Stomach smooth muscle (tissue), 2 donors: Measurements from ENCODE around the gene CADM2.

Experiments
- H3K27ac ChIP-seq: one replicate; pipeline ENCODE4 v1.7.0; 2013; ENCODE audit warnings: mild to moderate bottlenecking, low read length, inconsistent platforms
- H3K27me3 ChIP-seq, 2 donors: one replicate each; pipeline ENCODE4 v1.7.0; 2013; ENCODE audit warnings: low read length in 2 of 2; ENCODE audit not compliant: insufficient read depth in 2 of 2, control insufficient read depth in 1 of 2
- H3K36me3 ChIP-seq, 2 donors: one replicate each; pipeline ENCODE4 v1.7.0; 2013; ENCODE audit warnings: low read length in 2 of 2; ENCODE audit not compliant: control insufficient read depth in 2 of 2, insufficient read depth in 2 of 2
- H3K4me1 ChIP-seq: one replicate; pipeline ENCODE4 v1.7.0; 2013; ENCODE audit warnings: low read length; ENCODE audit not compliant: control insufficient read depth, insufficient read depth
- H3K4me3 ChIP-seq, 2 donors: one replicate each; pipeline ENCODE4 v1.7.0; 2013; ENCODE audit warnings: low read length in 2 of 2
- H3K9ac ChIP-seq, 2 donors: one replicate each; pipeline ENCODE4 v1.7.0; 2013; ENCODE audit warnings: low read length in 2 of 2, mild to moderate bottlenecking in 1 of 2
- H3K9me3 ChIP-seq, 2 donors: one replicate each; pipeline ENCODE4 v1.7.0; 2013; ENCODE audit warnings: low read length in 2 of 2; ENCODE audit not compliant: control insufficient read depth in 2 of 2
- donor health status: healthy.
- donor health status: Pancreatic carcinoma.

CADM2 gene

DNA sequence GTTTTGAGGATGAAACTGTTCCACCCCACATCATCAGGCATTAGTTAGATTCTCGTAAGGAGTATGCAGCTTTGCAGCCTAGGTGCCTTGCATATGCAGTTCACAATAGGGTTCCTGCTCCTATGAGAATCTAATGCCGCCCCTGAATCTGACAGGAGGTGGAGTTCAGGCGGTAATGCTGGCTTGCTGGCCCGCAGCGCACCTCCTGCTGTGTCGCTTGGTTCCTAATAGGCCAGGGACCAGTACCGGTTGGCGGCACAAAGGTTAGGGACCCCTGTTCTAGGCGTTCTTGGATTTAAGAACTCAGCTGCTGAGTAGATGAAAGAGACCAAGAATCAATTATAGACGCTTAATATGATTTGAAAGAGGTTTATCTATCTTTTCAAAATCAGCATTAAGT lies 595.4 kb downstream of the CADM2 start:
- H3K9ac ChIP-seq, result no peak overlapping the region
- no peak overlapping the region for H3K4me3 ChIP-seq
- H3K27me3 ChIP-seq, result no peaks in the 10 kb centered on the region
- H3K9me3 ChIP-seq, result no peaks in the 10 kb centered on the region
- H3K4me1 ChIP-seq, result no peaks in the 10 kb centered on the region
- no peaks in the 10 kb centered on the region for H3K36me3 ChIP-seq
- no peak overlapping the region for H3K27ac ChIP-seq

DNA sequence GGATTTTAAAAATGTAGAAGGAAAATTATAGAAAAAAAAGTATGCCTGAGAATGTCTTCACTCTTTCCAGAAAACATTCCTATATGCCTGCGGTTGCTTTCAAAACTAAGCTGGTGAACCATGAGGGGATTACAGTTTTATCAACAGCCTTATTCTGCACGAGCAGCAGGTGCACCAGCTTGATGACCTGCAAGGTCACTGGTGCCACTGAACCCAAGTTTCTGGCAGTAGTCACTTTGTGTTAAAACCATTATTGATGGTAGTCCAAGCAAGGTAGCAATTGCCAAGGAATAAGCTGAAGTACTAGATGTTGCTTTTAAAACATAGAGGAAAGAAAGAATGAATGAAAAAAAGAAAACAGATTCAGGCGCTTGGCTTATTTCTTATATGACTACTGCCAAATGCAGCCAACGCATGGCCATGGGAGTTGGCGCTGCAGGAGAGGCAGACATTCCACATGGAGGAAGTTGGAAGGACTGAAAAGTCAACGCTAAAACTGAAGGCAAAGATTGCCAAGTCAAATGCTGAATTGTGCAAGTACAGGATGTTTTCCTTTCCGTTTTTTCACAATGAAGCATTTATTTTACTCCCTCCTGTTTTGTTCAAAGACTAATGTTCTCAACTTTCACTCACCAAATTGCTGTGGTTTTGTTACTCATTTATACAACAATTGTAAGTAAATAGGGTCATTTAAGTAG lies 601.4 kb downstream of the CADM2 start:
- Histone ChIP-seq H3K4me3 (no peak overlapping the region), H3K27ac (no peak overlapping the region), H3K9ac (no peak overlapping the region), H3K9me3 (no peaks in the 10 kb centered on the region), H3K4me1 (no peaks in the 10 kb centered on the region), H3K36me3 (no peaks in the 10 kb centered on the region), H3K27me3 (no peaks in the 10 kb centered on the region)

DNA sequence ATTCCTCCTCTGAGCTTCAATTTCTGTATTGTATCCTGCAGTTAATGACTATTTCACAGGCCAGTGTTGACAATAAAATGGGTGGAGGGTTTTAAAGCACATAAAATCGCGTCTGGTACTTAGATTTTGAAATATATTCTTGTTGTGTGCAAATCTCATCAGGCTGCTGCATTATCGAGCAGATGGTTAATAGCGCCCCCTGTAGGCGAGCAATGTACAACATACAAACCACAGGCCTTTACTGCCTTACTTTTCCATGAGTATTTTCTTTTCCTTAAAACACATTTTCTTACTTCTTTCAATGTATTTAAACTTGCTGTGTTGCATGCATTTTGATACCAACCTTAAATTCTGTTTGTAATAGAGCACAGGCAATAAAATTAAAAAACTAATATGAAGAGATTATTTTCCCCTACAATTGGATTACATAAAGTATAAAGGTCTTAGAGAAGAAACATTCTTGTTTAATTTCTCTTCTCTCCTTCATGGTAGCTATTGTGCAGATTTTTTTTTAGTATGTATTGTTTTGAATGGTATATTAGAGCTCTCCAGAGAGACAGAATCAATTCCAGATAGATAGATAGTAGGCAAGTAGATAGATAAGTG lies 608.4 kb downstream of the CADM2 start:
- Histone ChIP-seq H3K27ac (no peak overlapping the region), H3K27me3 (no peaks in the 10 kb centered on the region), H3K9ac (no peak overlapping the region), H3K4me1 (no peaks in the 10 kb centered on the region), H3K36me3 (no peaks in the 10 kb centered on the region), H3K4me3 (no peak overlapping the region), H3K9me3 (no peaks in the 10 kb centered on the region)

DNA sequence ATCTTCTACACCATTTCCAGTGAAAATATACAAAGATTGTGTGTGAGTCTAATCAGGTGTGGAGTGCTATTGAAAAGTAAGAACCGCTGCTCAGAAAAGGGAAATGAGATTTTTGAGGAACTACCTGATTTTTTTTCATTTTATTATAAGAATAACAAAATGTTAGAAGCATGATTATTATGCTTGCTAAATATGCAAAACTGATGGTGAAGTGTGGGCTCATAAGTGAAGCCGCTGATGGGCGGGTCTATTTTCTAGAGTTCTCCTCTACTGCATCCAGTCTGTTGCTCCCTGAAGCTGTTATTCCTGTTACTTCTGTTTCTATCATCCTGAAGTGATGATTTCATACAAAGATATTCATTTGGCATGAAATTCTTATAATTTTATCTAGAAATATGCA lies 612.0 kb downstream of the CADM2 start:
- Histone ChIP-seq H3K27ac (no peak overlapping the region), H3K4me3 (no peak overlapping the region)

DNA sequence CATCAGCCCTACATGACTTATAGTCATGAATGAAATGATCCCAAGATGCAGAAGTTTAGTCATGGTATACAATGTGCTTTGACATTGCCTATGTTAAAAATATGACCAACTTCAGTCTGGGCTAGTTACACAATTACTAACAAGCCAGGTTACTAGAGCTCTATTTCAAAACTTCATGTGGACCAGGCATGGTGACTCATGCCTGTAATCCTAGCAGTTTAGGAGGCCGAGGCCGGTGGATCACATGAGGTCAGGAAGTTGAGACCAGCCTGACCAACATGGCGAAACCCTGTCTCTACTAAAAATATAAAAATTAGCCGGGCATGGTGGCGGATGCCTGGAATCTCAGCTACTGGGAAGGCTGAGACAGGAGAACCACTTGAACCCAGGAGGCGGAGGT lies 613.0 kb downstream of the CADM2 start:
- H3K9ac ChIP-seq, result no peak overlapping the region
- no peaks in the 10 kb centered on the region for H3K36me3 ChIP-seq
- H3K9me3 ChIP-seq, result no peaks in the 10 kb centered on the region
- H3K4me1 ChIP-seq, result no peaks in the 10 kb centered on the region
- H3K27me3 ChIP-seq, result no peaks in the 10 kb centered on the region
- no peak overlapping the region for H3K4me3 ChIP-seq
- H3K27ac ChIP-seq, result no peak overlapping the region

More for the DNA sequence above, 612.0 kb downstream of the CADM2 start:
- Histone ChIP-seq H3K27me3 (no peaks in the 10 kb centered on the region), H3K9me3 (no peaks in the 10 kb centered on the region), H3K4me1 (no peaks in the 10 kb centered on the region), H3K9ac (no peak overlapping the region), H3K36me3 (no peaks in the 10 kb centered on the region)

DNA sequence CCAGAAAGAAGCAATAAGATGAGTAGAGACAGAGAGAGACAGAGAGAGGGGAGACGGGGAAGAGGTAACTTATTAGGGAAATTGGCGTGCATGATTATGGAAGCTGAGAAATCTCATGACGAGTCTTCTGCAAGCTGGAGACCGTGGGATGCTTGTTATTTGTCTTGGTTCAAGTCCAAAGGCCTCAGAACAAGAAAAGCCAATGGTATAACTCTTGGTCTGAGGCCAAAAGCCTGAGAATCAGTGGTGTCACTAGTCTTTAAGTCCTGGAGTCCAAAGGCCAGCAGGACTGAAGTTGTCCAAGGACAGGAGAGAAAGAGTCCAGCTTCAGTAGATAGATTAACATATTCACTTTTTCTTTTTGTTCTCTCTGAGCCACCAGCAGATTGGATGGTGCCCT lies 613.6 kb downstream of the CADM2 start:
- Histone ChIP-seq H3K4me1 (no peaks in the 10 kb centered on the region), H3K27ac (no peak overlapping the region)

DNA sequence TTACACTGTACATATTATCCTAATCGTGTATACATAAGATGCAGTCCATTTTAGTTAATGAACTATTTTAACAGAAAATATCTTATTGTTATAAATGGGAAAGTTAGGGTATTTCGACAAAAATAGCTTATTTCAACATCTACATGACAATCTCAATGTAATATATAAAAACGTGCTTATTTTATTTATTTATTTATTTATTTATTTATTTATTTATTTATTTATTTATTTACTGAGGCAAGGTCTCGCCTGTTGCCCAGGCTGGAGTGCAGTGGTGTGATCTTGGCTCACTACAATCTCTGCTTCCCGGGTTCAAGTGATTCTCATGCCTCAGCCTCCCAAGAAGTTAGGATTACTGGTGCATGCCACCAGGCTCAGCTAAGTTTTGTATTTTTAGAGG lies 614.2 kb downstream of the CADM2 start:
- H3K36me3 ChIP-seq, result no peaks in the 10 kb centered on the region
- no peaks in the 10 kb centered on the region for H3K9me3 ChIP-seq
- H3K27me3 ChIP-seq, result no peaks in the 10 kb centered on the region
- no peak overlapping the region for H3K27ac ChIP-seq
- no peaks in the 10 kb centered on the region for H3K4me1 ChIP-seq
- H3K4me3 ChIP-seq, result no peak overlapping the region
- no peak overlapping the region for H3K9ac ChIP-seq

More for the DNA sequence above, 613.6 kb downstream of the CADM2 start:
- H3K9me3 ChIP-seq, result no peaks in the 10 kb centered on the region
- no peaks in the 10 kb centered on the region for H3K36me3 ChIP-seq
- no peaks in the 10 kb centered on the region for H3K27me3 ChIP-seq
- H3K4me3 ChIP-seq, result no peak overlapping the region
- H3K9ac ChIP-seq, result no peak overlapping the region

DNA sequence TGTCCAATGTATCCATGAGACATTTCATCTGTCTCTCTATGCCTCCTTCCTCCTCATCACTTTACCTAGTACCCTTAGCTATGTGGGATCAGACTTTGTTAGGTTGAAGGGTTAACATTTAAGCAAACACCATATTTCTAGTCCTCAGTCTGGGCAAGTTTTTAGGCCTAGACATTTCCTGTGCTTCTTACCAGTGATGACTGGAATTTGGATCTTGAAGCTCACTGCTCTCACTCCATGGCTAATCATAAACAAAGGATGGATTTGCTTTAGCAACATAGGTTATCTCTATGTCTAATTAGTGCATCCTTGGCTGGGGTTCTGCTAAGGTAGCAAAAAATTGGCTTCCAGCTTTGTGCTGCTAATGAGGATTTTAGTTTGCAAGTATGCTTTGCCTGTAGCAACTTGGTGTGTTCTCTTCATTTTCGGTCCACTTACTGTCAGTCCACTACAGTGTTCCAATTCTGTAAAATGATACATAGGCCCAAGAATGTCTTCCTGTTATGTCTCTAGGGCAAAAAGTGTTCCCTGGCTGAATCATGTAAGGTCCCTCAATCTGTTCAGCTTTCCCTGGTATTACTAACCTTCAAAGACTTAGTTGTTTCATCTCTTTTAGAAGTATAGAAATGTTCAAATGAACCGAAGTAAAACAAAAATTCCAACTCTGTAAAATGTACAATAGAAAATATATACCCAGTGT lies 615.4 kb downstream of the CADM2 start:
- H3K4me3 ChIP-seq, result no peak overlapping the region
- H3K9ac ChIP-seq, result no peak overlapping the region
- H3K27ac ChIP-seq, result no peak overlapping the region
- no peaks in the 10 kb centered on the region for H3K27me3 ChIP-seq
- no peaks in the 10 kb centered on the region for H3K4me1 ChIP-seq
- no peaks in the 10 kb centered on the region for H3K9me3 ChIP-seq
- H3K36me3 ChIP-seq, result no peaks in the 10 kb centered on the region

DNA sequence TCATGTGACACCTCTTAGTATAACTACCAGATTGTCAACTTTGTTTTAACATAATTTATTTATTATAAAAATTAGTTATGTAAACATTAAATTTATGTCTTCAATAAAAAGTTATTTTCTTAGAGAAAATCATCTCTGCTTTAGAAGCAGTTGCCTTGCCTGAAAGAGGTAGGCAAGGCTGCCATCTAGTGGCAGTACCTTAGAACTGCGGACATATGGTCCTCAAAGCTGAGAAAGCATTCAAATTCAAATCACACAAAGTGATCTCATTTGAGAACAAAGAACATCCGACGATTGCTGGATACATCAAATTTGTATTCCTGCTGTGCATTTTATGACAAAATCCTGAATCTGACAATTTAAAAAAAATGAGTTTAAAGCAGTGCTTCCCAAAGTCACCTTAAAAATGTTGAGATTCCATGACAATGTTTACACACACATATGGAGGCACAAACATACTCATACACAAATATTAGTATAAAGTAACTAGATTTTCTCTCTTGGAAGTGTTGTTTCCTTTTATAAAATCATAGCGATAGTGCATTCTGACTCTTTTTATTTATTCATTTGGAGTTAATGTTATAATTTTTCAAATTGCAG lies 617.4 kb downstream of the CADM2 start:
- Histone ChIP-seq H3K27ac (no peak overlapping the region), H3K9ac (no peak overlapping the region), H3K4me3 (no peak overlapping the region), H3K9me3 (no peaks in the 10 kb centered on the region), H3K27me3 (no peaks in the 10 kb centered on the region), H3K4me1 (no peaks in the 10 kb centered on the region), H3K36me3 (no peaks in the 10 kb centered on the region)

DNA sequence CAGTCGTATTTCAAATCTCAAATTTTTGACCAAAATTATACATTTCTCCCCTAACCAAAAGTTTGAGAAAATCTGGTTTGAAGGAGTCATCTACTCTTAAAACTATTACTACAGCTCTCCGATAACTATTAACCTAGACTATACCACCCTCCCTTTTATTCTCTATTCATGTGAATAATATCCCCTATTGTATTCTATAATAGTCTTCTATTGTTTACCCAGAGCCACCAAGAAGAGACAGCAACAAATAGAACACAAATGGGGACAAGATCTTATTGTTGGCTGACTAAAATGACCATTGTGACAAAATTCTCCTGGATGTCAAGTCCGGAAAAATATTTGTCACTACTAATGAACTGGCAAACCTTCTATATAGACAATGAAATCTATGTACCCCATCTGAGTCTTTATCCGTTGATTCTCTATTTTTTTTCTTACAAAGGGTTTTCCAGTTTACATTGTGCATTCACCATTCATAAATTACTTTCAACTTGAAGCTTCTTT lies 618.0 kb downstream of the CADM2 start:
- H3K36me3 ChIP-seq, result no peaks in the 10 kb centered on the region
- no peaks in the 10 kb centered on the region for H3K4me1 ChIP-seq
- no peaks in the 10 kb centered on the region for H3K9me3 ChIP-seq
- H3K27me3 ChIP-seq, result no peaks in the 10 kb centered on the region
- no peak overlapping the region for H3K9ac ChIP-seq
- H3K4me3 ChIP-seq, result no peak overlapping the region
- no peak overlapping the region for H3K27ac ChIP-seq
